Thymus (tissue), 11 donors: Measurements from ENCODE around the gene C13orf42. TPM values are rescaled to one million over a fixed set of nuclear protein-coding genes. Genes with fewer than 3 reads are reported as not detected.
A peak's percentile ranks its signal among the peaks of the same experiment; 100 is the strongest.

Experiments used
- DNase-seq, 9 donors: peaks; one replicate each; pipeline ENCODE4 v3.0.0-alpha.2; 2013; ENCODE audit warnings: low spot score in 9 of 9, low read depth in 6 of 9, missing footprints in 1 of 9
- H3K27ac ChIP-seq, 2 donors: one replicate each; pipeline ENCODE4 v1.5.1; 2013; ENCODE audit warnings: control low read depth in 1 of 2, low read depth in 1 of 2, low read length in 1 of 2, mild to moderate bottlenecking in 1 of 2, moderate library complexity in 1 of 2
- H3K27me3 ChIP-seq, 2 donors: one replicate each; pipeline ENCODE4 v1.5.1; 2013; ENCODE audit warnings: low read length in 1 of 2; ENCODE audit not compliant: control insufficient read depth in 2 of 2, insufficient read depth in 1 of 2
- H3K36me3 ChIP-seq, 2 donors: one replicate each; pipeline ENCODE4 v1.5.1; 2013; ENCODE audit warnings: low read length in 1 of 2, mild to moderate bottlenecking in 1 of 2, moderate library complexity in 1 of 2; ENCODE audit not compliant: control insufficient read depth in 2 of 2, insufficient read depth in 2 of 2
- H3K4me1 ChIP-seq, 2 donors: one replicate each; pipeline ENCODE4 v1.5.1; 2013; ENCODE audit warnings: low read length in 2 of 2; ENCODE audit not compliant: control insufficient read depth in 2 of 2, insufficient read depth in 2 of 2
- H3K4me3 ChIP-seq, 2 donors: one replicate each; pipeline ENCODE4 v1.5.1; 2013; ENCODE audit warnings: low read length in 2 of 2, control low read depth in 1 of 2, mild to moderate bottlenecking in 1 of 2
- H3K9me3 ChIP-seq, 2 donors: one replicate each; pipeline ENCODE4 v1.5.1; 2013; ENCODE audit warnings: low read length in 1 of 2, mild to moderate bottlenecking in 1 of 2; ENCODE audit not compliant: control insufficient read depth in 2 of 2, insufficient read depth in 1 of 2
- WGBS: extraction: QIAGEN DNeasy Blood & Tissue Kit; methylation state at CpG from one replicate; pipeline ENCODE4 v1.1.7; 2013; 5-methylcytosine and 5-hydroxymethylcytosine counted together
- polyA plus RNA-seq: library from polyadenylated mRNA; stranded (reverse); fragments of 200-250 nt; gene quantifications from one replicate; pipeline ENCODE4 v1.2.3, GENCODE V29; 2013
- total RNA-seq: library from RNA; stranded (reverse); fragments of 120-200 nt; gene quantifications from one replicate; pipeline ENCODE4 v1.2.4, GENCODE V29; 2013
- donor health status: healthy.

The C13orf42 gene
- total and polyA plus RNA-seq, 2 donors, result 0.05 TPM

- no peak overlapping the region for H3K4me3 ChIP-seq
- peaks cover 0 to 9% of the 10 kb centered on the region in 2 donors for H3K4me1 ChIP-seq
- H3K36me3 ChIP-seq, result no peaks in the 10 kb centered on the region
- no peak overlapping the region for H3K27ac ChIP-seq
- no peaks in the 10 kb centered on the region for H3K27me3 ChIP-seq
- H3K9me3 ChIP-seq, result no peaks in the 10 kb centered on the region
- WGBS, result 97% methylated on average over 1 of the region's 1 CpG
- no peak for DNase-seq
These were observed 40.4 kb upstream of the C13orf42 start for GRCh38 chr13:51151463-51151862.

DNA sequence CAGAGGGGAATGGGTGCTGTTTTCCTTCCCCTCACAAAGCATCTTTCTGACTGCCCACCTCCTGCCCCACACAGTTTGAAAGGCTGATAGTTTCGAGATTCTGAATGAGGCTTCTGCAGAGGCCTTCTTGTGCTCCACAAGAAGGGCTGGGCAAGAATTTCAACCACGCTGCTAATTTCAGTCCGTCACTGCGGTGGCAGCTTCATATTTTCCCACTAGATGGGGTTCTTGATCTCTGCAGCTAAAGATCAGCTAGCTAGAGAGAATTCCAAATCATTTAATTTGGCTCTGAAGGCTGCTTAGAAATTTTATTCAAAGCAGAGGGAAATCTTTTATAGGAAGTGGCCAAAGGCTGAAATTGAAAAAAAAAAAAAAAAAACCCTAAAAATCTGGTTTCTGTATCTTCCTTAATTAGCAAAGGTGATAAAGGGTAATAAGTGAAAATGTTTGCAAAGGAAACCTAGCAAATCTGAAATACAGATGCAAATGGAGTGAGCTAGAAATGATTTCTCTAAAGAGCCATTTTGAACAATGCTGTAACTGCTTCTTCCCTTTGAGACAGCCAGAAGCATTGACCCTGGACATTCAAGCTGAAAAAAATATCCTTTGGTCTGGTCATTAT is 38.0 kb upstream of the C13orf42 start:
- 43% methylated on average over 4 of the region's 4 CpGs for WGBS
- Histone ChIP-seq H3K4me3 (no peak overlapping the region), H3K9me3 (no peaks in the 10 kb centered on the region), H3K27ac (peak overlapping the region in 1 of 2 donors; percentile 62), H3K36me3 (no peaks in the 10 kb centered on the region), H3K27me3 (no peaks in the 10 kb centered on the region), H3K4me1 (peaks cover 0 to 9% of the 10 kb centered on the region in 2 donors)
- peak in 1 of 9 donors; percentile 31 for DNase-seq

GRCh38 chr13:51148223-51148951 is 37.3 kb upstream of the C13orf42 start:
- H3K27me3 ChIP-seq, result no peaks in the 10 kb centered on the region
- no peaks in the 10 kb centered on the region for H3K9me3 ChIP-seq
- DNase-seq, result peak in 3 of 9 donors; percentile 8 to 45 (median 13)
- WGBS, result 90% methylated on average over 18 of the region's 18 CpGs
- no peak overlapping the region for H3K4me3 ChIP-seq
- H3K4me1 ChIP-seq, result peaks cover 0 to 9% of the 10 kb centered on the region in 2 donors
- H3K36me3 ChIP-seq, result no peaks in the 10 kb centered on the region
- H3K27ac ChIP-seq, result peak overlapping the region in 1 of 2 donors; percentile 62

DNA sequence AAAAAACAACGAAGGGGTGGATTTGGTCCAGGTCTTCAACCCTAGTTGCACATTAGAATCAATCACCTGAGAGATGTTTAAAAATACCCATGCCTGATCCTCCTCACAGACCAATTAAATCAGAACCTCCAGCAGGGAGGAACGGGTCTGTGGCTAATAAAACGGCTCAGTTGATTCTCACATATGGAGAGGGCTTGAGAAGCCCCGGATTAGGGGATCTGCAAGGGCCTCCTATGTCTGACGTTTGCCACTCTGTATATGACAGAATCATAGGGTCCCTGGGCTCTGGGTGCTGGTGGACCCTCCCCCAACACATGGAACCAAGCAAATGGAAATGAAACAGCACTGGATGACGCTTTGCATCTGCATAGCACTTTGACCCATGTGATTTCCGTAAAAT is 36.7 kb upstream of the C13orf42 start:
- Histone ChIP-seq H3K4me3 (no peak overlapping the region), H3K4me1 (peaks cover 0 to 9% of the 10 kb centered on the region in 2 donors), H3K36me3 (no peaks in the 10 kb centered on the region), H3K9me3 (no peaks in the 10 kb centered on the region), H3K27me3 (no peaks in the 10 kb centered on the region), H3K27ac (no peak overlapping the region)
- no peak for DNase-seq
- 93% methylated on average over 7 of the region's 7 CpGs for WGBS

DNA sequence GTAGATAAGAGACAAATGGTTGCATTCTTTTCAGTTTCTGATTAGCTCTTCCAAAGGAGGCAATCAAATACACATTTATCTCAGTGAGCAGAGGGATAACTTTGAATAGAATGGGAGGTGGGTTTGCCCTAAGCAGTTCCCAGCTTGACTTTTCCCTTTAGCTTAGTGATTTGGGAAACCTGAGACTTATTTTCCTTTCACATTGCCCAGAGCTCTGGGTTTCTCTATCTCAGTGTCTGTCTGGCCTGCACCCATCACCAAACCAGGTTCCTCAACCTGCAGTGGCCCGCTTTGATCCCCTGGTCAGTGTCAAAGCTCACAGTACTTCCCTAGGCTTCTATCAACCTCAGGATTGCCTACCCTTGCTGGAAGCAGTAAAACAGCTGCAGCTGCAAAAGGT is 35.6 kb upstream of the C13orf42 start:
- H3K27ac ChIP-seq, result no peak overlapping the region
- WGBS, result 100% methylated on average over 1 of the region's 1 CpG
- no peak overlapping the region for H3K4me3 ChIP-seq
- H3K4me1 ChIP-seq, result peaks cover 0 to 9% of the 10 kb centered on the region in 2 donors
- H3K9me3 ChIP-seq, result no peaks in the 10 kb centered on the region
- H3K27me3 ChIP-seq, result no peaks in the 10 kb centered on the region
- no peaks in the 10 kb centered on the region for H3K36me3 ChIP-seq
- no peak for DNase-seq

GRCh38 chr13:51137250-51137649 is 26.2 kb upstream of the C13orf42 start:
- Histone ChIP-seq H3K27me3 (no peaks in the 10 kb centered on the region), H3K4me3 (no peak overlapping the region), H3K36me3 (no peaks in the 10 kb centered on the region), H3K27ac (no peak overlapping the region), H3K9me3 (peaks cover 0 to under 1% of the 10 kb centered on the region in 2 donors), H3K4me1 (no peaks in the 10 kb centered on the region)
- WGBS, result 97% methylated on average over 4 of the region's 4 CpGs
- DNase-seq, result no peak

GRCh38 chr13:51136276-51136980 is 25.4 kb upstream of the C13orf42 start:
- WGBS, result 95% methylated on average over 10 of the region's 10 CpGs
- no peak for DNase-seq
- peaks cover 0 to 4% of the 10 kb centered on the region in 2 donors for H3K9me3 ChIP-seq
- no peaks in the 10 kb centered on the region for H3K4me1 ChIP-seq
- no peak overlapping the region for H3K27ac ChIP-seq
- no peaks in the 10 kb centered on the region for H3K27me3 ChIP-seq
- H3K36me3 ChIP-seq, result no peaks in the 10 kb centered on the region
- H3K4me3 ChIP-seq, result no peak overlapping the region

GRCh38 chr13:51134763-51135365 is 23.8 kb upstream of the C13orf42 start:
- DNase-seq, result peak in 1 of 9 donors; percentile 26
- Histone ChIP-seq H3K27me3 (no peaks in the 10 kb centered on the region), H3K9me3 (peaks cover 0 to 4% of the 10 kb centered on the region in 2 donors), H3K4me1 (no peaks in the 10 kb centered on the region), H3K27ac (no peak overlapping the region), H3K36me3 (no peaks in the 10 kb centered on the region), H3K4me3 (no peak overlapping the region)
- WGBS, result 74% methylated on average over 8 of the region's 8 CpGs

GRCh38 chr13:51130348-51130747 is 19.3 kb upstream of the C13orf42 start:
- no peak for DNase-seq
- WGBS, result 97% methylated on average over 1 of the region's 1 CpG
- Histone ChIP-seq H3K27me3 (no peaks in the 10 kb centered on the region), H3K4me1 (no peaks in the 10 kb centered on the region), H3K9me3 (peaks cover 0 to 4% of the 10 kb centered on the region in 2 donors), H3K27ac (no peak overlapping the region), H3K4me3 (no peak overlapping the region), H3K36me3 (no peaks in the 10 kb centered on the region)
